ENCODE measurements around the gene EARS2. TPM values are rescaled to one million over a fixed set of nuclear protein-coding genes. Genes with fewer than 3 reads are reported as not detected.

Gene EARS2
- total and polyA plus RNA-seq, 9 of the 15 experiments (the other 6 are each of a cell fraction or from before 2014, with no cell fraction given), result 17.6 to 58.6 (median 36.3) TPM

DNA sequence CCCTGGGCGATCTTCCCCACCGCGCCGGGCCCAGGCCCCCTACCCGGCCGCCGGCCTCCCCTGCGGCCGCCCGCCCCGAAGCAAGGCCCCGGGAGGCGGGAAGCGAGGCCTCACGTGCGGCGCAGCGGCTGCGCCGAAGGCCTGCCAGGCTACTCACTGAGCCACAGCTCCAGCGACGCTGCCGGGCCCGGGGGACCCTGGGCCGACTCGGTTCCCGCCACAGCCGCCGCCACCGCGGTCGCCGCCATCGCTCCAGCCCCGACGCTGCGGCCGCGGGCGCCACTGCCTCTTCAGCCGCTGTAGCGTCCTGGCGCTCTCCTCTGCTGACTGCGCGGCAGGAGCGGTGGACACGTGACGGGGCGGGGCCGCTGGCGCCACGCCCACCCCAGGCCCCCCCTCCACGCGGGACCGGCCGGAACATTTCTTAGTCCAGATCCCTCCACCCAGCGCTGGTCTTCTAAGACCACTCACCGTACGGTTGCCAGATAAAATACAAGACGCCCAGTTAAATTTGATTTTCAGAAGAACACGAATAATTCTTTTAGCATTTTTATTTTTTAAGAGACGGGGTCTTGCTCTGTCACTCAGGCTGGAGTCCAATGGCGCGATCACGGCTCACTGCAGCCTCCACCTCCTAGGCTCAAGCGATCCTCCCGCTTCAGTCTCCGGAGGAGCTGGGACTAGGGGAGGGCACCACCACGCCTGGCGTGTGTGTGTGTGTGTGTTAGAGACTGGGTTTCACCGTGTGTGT lies 46.8 kb downstream of the EARS2 start, which contains the start of gene GGA2 (continued):
- TF ChIP-seq, protein P1, sequence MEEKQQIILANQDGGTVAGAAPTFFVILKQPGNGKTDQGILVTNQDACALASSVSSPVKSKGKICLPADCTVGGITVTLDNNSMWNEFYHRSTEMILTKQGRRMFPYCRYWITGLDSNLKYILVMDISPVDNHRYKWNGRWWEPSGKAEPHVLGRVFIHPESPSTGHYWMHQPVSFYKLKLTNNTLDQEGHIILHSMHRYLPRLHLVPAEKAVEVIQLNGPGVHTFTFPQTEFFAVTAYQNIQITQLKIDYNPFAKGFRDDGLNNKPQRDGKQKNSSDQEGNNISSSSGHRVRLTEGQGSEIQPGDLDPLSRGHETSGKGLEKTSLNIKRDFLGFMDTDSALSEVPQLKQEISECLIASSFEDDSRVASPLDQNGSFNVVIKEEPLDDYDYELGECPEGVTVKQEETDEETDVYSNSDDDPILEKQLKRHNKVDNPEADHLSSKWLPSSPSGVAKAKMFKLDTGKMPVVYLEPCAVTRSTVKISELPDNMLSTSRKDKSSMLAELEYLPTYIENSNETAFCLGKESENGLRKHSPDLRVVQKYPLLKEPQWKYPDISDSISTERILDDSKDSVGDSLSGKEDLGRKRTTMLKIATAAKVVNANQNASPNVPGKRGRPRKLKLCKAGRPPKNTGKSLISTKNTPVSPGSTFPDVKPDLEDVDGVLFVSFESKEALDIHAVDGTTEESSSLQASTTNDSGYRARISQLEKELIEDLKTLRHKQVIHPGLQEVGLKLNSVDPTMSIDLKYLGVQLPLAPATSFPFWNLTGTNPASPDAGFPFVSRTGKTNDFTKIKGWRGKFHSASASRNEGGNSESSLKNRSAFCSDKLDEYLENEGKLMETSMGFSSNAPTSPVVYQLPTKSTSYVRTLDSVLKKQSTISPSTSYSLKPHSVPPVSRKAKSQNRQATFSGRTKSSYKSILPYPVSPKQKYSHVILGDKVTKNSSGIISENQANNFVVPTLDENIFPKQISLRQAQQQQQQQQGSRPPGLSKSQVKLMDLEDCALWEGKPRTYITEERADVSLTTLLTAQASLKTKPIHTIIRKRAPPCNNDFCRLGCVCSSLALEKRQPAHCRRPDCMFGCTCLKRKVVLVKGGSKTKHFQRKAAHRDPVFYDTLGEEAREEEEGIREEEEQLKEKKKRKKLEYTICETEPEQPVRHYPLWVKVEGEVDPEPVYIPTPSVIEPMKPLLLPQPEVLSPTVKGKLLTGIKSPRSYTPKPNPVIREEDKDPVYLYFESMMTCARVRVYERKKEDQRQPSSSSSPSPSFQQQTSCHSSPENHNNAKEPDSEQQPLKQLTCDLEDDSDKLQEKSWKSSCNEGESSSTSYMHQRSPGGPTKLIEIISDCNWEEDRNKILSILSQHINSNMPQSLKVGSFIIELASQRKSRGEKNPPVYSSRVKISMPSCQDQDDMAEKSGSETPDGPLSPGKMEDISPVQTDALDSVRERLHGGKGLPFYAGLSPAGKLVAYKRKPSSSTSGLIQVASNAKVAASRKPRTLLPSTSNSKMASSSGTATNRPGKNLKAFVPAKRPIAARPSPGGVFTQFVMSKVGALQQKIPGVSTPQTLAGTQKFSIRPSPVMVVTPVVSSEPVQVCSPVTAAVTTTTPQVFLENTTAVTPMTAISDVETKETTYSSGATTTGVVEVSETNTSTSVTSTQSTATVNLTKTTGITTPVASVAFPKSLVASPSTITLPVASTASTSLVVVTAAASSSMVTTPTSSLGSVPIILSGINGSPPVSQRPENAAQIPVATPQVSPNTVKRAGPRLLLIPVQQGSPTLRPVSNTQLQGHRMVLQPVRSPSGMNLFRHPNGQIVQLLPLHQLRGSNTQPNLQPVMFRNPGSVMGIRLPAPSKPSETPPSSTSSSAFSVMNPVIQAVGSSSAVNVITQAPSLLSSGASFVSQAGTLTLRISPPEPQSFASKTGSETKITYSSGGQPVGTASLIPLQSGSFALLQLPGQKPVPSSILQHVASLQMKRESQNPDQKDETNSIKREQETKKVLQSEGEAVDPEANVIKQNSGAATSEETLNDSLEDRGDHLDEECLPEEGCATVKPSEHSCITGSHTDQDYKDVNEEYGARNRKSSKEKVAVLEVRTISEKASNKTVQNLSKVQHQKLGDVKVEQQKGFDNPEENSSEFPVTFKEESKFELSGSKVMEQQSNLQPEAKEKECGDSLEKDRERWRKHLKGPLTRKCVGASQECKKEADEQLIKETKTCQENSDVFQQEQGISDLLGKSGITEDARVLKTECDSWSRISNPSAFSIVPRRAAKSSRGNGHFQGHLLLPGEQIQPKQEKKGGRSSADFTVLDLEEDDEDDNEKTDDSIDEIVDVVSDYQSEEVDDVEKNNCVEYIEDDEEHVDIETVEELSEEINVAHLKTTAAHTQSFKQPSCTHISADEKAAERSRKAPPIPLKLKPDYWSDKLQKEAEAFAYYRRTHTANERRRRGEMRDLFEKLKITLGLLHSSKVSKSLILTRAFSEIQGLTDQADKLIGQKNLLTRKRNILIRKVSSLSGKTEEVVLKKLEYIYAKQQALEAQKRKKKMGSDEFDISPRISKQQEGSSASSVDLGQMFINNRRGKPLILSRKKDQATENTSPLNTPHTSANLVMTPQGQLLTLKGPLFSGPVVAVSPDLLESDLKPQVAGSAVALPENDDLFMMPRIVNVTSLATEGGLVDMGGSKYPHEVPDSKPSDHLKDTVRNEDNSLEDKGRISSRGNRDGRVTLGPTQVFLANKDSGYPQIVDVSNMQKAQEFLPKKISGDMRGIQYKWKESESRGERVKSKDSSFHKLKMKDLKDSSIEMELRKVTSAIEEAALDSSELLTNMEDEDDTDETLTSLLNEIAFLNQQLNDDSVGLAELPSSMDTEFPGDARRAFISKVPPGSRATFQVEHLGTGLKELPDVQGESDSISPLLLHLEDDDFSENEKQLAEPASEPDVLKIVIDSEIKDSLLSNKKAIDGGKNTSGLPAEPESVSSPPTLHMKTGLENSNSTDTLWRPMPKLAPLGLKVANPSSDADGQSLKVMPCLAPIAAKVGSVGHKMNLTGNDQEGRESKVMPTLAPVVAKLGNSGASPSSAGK (IDR thresholded peaks at IDR 0.05), result peak; percentile 49
- TF ChIP-seq SOX6 (IDR thresholded peaks at IDR 0.05) (peak; percentile 39; the same call in 1 of the 2 replicates), CCAR2 (IDR thresholded peaks at IDR 0.05; ENCODE audit: low read depth, low read length) (no peak), ZNF174 (CRISPR knock-in tag; IDR thresholded peaks at IDR 0.05) (no peak), PML (IDR thresholded peaks at IDR 0.05; ENCODE audit: low read length) (0 out of 2 replicates have a peak, but pooled peaks have one; percentile 40)
- TF ChIP-seq, protein P2, sequence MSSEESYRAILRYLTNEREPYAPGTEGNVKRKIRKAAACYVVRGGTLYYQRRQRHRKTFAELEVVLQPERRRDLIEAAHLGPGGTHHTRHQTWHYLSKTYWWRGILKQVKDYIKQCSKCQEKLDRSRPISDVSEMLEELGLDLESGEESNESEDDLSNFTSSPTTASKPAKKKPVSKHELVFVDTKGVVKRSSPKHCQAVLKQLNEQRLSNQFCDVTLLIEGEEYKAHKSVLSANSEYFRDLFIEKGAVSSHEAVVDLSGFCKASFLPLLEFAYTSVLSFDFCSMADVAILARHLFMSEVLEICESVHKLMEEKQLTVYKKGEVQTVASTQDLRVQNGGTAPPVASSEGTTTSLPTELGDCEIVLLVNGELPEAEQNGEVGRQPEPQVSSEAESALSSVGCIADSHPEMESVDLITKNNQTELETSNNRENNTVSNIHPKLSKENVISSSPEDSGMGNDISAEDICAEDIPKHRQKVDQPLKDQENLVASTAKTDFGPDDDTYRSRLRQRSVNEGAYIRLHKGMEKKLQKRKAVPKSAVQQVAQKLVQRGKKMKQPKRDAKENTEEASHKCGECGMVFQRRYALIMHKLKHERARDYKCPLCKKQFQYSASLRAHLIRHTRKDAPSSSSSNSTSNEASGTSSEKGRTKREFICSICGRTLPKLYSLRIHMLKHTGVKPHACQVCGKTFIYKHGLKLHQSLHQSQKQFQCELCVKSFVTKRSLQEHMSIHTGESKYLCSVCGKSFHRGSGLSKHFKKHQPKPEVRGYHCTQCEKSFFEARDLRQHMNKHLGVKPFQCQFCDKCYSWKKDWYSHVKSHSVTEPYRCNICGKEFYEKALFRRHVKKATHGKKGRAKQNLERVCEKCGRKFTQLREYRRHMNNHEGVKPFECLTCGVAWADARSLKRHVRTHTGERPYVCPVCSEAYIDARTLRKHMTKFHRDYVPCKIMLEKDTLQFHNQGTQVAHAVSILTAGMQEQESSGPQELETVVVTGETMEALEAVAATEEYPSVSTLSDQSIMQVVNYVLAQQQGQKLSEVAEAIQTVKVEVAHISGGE (CRISPR knock-in tag; IDR thresholded peaks at IDR 0.05), result no peak
- TF ChIP-seq, protein P3, sequence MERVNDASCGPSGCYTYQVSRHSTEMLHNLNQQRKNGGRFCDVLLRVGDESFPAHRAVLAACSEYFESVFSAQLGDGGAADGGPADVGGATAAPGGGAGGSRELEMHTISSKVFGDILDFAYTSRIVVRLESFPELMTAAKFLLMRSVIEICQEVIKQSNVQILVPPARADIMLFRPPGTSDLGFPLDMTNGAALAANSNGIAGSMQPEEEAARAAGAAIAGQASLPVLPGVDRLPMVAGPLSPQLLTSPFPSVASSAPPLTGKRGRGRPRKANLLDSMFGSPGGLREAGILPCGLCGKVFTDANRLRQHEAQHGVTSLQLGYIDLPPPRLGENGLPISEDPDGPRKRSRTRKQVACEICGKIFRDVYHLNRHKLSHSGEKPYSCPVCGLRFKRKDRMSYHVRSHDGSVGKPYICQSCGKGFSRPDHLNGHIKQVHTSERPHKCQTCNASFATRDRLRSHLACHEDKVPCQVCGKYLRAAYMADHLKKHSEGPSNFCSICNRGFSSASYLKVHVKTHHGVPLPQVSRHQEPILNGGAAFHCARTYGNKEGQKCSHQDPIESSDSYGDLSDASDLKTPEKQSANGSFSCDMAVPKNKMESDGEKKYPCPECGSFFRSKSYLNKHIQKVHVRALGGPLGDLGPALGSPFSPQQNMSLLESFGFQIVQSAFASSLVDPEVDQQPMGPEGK (CRISPR knock-in tag; IDR thresholded peaks at IDR 0.05; ENCODE audit: borderline replicate concordance), result no peak
- TF ChIP-seq, protein P4, sequence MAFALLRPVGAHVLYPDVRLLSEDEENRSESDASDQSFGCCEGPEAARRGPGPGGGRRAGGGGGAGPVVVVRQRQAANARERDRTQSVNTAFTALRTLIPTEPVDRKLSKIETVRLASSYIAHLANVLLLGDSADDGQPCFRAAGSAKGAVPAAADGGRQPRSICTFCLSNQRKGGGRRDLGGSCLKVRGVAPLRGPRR (CRISPR knock-in tag; IDR thresholded peaks at IDR 0.05), result no peak
